ENCODE results near the gene TSPOAP1.

DNA sequence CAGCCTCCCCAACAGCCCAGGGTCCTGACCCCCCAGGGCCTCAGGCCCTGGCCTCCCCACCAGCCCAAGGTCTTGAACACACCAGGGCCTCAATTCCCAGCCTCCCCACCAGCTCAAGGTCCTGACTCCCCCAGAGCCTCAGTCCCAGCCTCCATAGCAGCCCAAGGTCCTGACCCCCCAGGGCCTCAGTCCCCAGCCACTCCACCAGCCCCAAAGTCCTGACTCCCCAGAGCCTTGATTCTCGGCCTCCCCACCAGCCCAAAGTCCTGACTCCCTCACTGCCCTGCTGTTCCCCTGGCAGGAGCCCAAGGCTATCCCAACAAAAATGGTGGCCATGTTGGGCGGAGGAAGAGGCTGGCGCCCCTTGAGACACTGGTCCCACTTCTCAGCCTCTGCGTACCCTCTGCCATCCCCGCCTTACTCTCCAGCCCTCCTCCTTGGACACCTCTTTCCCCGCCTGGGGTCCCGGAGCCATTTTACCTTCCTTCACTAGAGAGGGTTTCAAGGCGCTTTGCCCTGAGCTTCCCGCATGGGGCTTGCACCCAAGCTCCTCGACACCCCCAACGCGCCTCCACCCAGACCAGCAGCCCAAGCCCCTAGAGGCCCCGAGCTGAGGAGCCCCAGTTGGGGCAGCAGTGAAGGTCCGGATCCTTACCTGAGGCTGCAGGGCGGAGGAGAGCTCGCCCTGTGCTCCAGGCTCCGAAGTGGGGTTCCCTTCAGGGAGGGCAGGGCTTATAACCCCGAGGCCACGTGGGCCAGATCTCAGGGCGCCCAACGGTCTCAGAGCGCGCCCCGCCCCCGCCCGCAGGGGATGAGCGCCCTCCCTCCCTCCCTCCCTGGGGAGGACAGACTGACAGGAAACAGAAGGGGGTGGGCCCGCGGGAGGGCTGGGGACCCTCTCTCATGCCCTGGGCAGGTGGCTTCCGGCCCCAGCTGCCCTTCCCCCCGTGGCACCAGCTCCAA, 3.5 kb upstream of the TSPOAP1 start:
- TF ChIP-seq, protein P1, sequence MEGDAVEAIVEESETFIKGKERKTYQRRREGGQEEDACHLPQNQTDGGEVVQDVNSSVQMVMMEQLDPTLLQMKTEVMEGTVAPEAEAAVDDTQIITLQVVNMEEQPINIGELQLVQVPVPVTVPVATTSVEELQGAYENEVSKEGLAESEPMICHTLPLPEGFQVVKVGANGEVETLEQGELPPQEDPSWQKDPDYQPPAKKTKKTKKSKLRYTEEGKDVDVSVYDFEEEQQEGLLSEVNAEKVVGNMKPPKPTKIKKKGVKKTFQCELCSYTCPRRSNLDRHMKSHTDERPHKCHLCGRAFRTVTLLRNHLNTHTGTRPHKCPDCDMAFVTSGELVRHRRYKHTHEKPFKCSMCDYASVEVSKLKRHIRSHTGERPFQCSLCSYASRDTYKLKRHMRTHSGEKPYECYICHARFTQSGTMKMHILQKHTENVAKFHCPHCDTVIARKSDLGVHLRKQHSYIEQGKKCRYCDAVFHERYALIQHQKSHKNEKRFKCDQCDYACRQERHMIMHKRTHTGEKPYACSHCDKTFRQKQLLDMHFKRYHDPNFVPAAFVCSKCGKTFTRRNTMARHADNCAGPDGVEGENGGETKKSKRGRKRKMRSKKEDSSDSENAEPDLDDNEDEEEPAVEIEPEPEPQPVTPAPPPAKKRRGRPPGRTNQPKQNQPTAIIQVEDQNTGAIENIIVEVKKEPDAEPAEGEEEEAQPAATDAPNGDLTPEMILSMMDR (conservative IDR thresholded peaks at IDR 0.05; ENCODE audit: low read depth, low read length), result no peak
- no peak for TF ChIP-seq NFE2L2 (IDR thresholded peaks at IDR 0.05; ENCODE audit: low read depth, low read length)
- TF ChIP-seq POLR2A (IDR thresholded peaks at IDR 0.05; ENCODE audit: low read depth, low read length), result no peak
- no peak for TF ChIP-seq CHD1 (IDR thresholded peaks at IDR 0.05; ENCODE audit: low read depth, low read length)
- no peak for TF ChIP-seq CEBPB (IDR thresholded peaks at IDR 0.05; ENCODE audit: low read depth, low read length)
- TF ChIP-seq, protein P2, sequence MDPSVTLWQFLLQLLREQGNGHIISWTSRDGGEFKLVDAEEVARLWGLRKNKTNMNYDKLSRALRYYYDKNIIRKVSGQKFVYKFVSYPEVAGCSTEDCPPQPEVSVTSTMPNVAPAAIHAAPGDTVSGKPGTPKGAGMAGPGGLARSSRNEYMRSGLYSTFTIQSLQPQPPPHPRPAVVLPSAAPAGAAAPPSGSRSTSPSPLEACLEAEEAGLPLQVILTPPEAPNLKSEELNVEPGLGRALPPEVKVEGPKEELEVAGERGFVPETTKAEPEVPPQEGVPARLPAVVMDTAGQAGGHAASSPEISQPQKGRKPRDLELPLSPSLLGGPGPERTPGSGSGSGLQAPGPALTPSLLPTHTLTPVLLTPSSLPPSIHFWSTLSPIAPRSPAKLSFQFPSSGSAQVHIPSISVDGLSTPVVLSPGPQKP (IDR thresholded peaks at IDR 0.05; ENCODE audit: borderline replicate concordance, low read depth, low read length), result no peak
- TF ChIP-seq RAD21 (IDR thresholded peaks at IDR 0.05; ENCODE audit: low read length), result no peak
- TF ChIP-seq RFX5 (IDR thresholded peaks at IDR 0.05; ENCODE audit: low read depth, low read length), result no peak
- no peak for TF ChIP-seq MXI1 (IDR thresholded peaks at IDR 0.05; ENCODE audit: borderline replicate concordance, low read depth, low read length)
- TF ChIP-seq, protein P3, sequence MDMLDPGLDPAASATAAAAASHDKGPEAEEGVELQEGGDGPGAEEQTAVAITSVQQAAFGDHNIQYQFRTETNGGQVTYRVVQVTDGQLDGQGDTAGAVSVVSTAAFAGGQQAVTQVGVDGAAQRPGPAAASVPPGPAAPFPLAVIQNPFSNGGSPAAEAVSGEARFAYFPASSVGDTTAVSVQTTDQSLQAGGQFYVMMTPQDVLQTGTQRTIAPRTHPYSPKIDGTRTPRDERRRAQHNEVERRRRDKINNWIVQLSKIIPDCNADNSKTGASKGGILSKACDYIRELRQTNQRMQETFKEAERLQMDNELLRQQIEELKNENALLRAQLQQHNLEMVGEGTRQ (IDR thresholded peaks at IDR 0.05; ENCODE audit: low read depth, low read length), result no peak
- TF ChIP-seq SMC3 (IDR thresholded peaks at IDR 0.05; ENCODE audit: low read depth, low read length), result no peak
- no peak for TF ChIP-seq BHLHE40 (IDR thresholded peaks at IDR 0.05; ENCODE audit: low read depth, low read length)
- TF ChIP-seq FOS (IDR thresholded peaks at IDR 0.05; ENCODE audit: low read depth, low read length), result no peak

All from IMR-90 (cell line).